HL-60 (cell line): Measurements from ENCODE around the gene PTGES2.
"Not testable (repeated sequence)": the region's sequence is repeated elsewhere in the genome, so short reads cannot be mapped to it uniquely, and the experiment has no call there.

Source experiments
- DNase-seq, 2 experiments: peaks; one replicate each; pipeline ENCODE4 v3.0.0-alpha.2; 2010 to 2020; ENCODE audit warnings: low read depth in 1 of 2, low spot score in 1 of 2
- H3K27ac ChIP-seq: fragments of 250-450 bp; sonication (Bioruptor Pico); replicated peaks from 2 replicates; pipeline ENCODE4 v1.5.1; 2020; ENCODE audit warnings: mild to moderate bottlenecking, moderate library complexity
- H3K27me3 ChIP-seq: fragments of 250-450 bp; sonication (Bioruptor Pico); 2 replicates; pipeline ENCODE4 v1.5.1; 2021; ENCODE audit warnings: mild to moderate bottlenecking, moderate library complexity; ENCODE audit not compliant: insufficient read depth, poor library complexity, severe bottlenecking
- H3K4me3 ChIP-seq: replicated peaks from 2 replicates; pipeline ENCODE4 v1.5.1; 2011; ENCODE audit warnings: mild to moderate bottlenecking, control low read depth, low read length; ENCODE audit not compliant: insufficient read depth
- GABPA ChIP-seq: IDR thresholded peaks from 2 replicates; pipeline ENCODE4 v1.6.1; 2012; ENCODE audit warnings: low read depth
- POLR2AphosphoS5 ChIP-seq: IDR thresholded peaks from 2 replicates; pipeline ENCODE4 v1.6.1; 2012; ENCODE audit warnings: low read depth
- SPI1 ChIP-seq: IDR thresholded peaks from 2 replicates; pipeline ENCODE4 v1.6.1; 2012; ENCODE audit warnings: low read depth, mild to moderate bottlenecking, borderline replicate concordance
- TF ChIP-seq, protein P1 (sequence below): IDR thresholded peaks from 2 replicates; pipeline ENCODE4 v1.6.1; 2012; ENCODE audit warnings: low read depth; ENCODE audit not compliant: insufficient replicate concordance
- TF ChIP-seq, protein P2 (sequence below): IDR thresholded peaks from one replicate; pipeline ENCODE4 v1.5.1; 2011; ENCODE audit warnings: low read length, control low read depth, inconsistent platforms; ENCODE audit not compliant: insufficient read depth

Gene PTGES2

DNA sequence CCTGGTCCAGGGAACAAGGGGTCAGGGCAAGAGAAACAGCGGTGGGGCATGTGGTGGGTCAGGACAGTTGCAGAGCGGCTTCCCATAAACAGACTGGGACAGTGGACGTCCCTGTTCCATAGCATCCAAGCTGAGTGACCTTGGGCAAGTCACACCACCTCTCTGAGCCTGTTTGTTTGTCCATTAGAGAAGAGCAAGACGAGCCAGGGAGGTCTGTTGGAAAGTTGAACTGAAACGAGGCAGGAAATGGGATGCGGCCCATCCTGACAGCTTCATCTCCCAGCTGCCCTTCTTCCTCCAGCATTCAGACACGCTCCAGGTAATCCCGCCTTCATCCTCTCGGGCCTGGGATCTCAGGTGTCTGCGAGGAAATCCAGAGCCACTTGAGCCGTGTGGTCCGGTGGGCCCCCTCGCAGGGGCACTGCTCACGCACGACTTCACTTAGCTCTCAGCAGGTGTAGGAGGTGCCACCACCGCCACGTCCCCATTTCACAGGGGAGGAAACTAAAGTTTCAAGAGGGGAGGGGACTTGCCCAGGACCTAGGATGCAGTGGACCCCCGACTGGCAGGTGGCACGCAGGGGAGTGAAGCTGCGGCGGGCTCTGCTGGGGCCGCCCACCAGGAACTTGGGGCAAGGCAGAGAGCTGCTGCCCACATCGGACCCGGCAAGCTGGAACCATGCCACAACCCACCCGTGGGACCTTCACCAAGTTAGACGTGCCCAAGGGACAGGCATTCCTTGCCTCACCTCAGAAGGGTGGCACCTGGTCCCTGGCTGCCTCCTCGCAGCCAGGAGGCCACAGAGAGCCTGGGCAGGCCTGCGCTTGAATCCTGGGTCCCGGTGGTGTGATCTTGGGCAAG, 13.0 kb downstream of the PTGES2 start:
- no peak overlapping the region for H3K4me3 ChIP-seq
- TF ChIP-seq POLR2AphosphoS5, result no peak
- TF ChIP-seq, protein P1, sequence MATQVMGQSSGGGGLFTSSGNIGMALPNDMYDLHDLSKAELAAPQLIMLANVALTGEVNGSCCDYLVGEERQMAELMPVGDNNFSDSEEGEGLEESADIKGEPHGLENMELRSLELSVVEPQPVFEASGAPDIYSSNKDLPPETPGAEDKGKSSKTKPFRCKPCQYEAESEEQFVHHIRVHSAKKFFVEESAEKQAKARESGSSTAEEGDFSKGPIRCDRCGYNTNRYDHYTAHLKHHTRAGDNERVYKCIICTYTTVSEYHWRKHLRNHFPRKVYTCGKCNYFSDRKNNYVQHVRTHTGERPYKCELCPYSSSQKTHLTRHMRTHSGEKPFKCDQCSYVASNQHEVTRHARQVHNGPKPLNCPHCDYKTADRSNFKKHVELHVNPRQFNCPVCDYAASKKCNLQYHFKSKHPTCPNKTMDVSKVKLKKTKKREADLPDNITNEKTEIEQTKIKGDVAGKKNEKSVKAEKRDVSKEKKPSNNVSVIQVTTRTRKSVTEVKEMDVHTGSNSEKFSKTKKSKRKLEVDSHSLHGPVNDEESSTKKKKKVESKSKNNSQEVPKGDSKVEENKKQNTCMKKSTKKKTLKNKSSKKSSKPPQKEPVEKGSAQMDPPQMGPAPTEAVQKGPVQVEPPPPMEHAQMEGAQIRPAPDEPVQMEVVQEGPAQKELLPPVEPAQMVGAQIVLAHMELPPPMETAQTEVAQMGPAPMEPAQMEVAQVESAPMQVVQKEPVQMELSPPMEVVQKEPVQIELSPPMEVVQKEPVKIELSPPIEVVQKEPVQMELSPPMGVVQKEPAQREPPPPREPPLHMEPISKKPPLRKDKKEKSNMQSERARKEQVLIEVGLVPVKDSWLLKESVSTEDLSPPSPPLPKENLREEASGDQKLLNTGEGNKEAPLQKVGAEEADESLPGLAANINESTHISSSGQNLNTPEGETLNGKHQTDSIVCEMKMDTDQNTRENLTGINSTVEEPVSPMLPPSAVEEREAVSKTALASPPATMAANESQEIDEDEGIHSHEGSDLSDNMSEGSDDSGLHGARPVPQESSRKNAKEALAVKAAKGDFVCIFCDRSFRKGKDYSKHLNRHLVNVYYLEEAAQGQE, result no peak
- H3K27ac ChIP-seq, result no peak overlapping the region
- no peak for DNase-seq
- H3K27me3 ChIP-seq, result no peaks in the 10 kb centered on the region

DNA sequence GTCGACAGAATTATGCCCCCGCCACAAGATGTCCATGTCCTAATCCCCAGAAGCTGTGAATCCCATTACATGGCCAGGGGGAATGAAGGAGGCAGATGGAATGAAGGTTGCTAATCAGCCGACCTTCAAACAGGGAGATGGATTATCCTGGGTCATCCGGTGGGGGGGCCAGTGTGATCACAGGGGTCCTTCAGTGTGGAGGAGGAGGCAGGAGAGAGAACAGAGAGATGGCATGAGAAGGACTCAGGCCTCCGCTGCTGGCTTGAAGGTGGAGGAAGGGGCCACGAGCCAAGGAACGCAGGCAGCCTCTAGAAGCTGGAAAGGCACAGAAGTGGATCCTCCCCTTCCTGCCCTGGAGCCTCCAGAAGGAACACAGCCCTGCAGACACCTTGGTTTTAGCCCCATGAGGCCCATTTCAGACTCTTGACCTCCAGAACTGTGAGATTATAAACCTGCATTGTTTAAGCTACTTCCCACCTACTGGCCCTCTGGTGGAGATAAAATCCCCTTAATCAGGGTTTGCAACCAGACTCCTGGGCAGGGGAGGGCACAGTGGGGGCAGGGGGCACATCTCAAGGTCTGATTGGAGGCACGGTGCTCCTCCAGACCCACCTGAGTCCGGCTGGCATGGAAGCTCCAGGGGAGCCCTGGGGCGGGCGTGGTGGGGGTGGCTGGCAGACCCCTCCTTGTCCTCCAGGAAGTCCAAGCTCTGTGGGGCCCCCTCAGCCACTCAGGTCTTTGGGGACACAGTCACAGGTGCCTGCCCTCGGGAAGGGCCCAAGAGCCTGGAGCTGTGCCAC, 13.8 kb downstream of the PTGES2 start:
- Histone ChIP-seq H3K27ac (no peak overlapping the region), H3K27me3 (no peaks in the 10 kb centered on the region), H3K4me3 (no peak overlapping the region)
- DNase-seq, result no peak
- TF ChIP-seq GABPA (no peak), SPI1 (no peak), POLR2AphosphoS5 (no peak)
- TF ChIP-seq, protein P1, result no peak
- TF ChIP-seq, protein P2, sequence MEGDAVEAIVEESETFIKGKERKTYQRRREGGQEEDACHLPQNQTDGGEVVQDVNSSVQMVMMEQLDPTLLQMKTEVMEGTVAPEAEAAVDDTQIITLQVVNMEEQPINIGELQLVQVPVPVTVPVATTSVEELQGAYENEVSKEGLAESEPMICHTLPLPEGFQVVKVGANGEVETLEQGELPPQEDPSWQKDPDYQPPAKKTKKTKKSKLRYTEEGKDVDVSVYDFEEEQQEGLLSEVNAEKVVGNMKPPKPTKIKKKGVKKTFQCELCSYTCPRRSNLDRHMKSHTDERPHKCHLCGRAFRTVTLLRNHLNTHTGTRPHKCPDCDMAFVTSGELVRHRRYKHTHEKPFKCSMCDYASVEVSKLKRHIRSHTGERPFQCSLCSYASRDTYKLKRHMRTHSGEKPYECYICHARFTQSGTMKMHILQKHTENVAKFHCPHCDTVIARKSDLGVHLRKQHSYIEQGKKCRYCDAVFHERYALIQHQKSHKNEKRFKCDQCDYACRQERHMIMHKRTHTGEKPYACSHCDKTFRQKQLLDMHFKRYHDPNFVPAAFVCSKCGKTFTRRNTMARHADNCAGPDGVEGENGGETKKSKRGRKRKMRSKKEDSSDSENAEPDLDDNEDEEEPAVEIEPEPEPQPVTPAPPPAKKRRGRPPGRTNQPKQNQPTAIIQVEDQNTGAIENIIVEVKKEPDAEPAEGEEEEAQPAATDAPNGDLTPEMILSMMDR, result no peak

DNA sequence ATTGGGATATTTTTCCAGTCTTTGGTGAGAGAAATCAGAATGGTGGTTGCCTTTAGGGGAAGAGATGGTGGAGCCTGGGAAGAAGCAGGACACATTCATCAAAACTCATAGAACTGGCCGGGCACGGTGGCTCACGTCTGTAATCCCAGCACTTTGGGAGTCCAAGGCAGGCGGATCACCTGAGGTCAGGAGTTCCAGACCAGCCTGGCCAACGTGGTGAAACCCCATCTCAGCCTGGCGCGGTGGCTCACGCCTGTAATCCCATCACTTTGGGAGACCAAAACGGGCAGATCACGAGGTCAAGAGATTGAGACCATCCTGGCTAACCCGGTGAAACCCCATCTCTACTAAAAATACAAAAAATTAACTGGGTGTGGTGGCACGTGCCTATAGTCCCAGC, 15.8 kb downstream of the PTGES2 start:
- H3K27ac ChIP-seq, H3K4me3 ChIP-seq, H3K27me3 ChIP-seq, DNase-seq: not testable (repeated sequence)

DNA sequence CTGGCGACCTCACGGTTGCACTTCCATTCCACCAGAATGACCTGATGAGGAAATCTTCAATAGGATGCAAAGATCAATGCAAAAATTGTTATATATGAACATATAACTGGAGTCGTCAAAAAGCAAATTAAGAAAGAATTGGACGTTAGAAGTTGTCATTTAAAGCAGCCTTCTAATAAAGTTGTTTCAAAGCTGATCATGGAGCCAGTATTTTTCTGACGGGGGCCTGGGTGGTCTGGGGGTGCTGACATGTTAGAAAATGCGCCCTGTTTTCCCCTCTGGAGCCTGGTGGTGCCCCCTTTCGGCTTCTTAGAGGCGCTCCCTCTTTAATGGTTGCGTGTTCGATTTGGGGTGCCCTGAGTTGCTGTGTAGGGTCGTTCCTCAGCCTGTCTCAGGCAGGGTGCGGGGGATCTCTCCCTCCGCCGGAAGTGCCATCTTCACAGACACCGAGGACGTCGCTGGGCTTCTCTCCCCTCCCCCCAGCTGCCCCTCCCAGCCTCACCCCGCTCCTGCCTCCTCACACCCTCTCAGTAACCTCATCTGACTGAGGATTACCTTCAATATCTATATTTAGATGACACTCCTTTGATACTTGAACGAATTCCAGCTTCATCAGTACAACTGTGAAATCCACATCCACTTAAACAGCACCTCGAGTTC, 18.3 kb downstream of the PTGES2 start:
- no peak overlapping the region for H3K4me3 ChIP-seq
- TF ChIP-seq, protein P2, result no peak
- TF ChIP-seq SPI1, result no peak
- no peaks in the 10 kb centered on the region for H3K27me3 ChIP-seq
- no peak for DNase-seq
- H3K27ac ChIP-seq, result no peak overlapping the region
